ENCODE results near the gene CEP295NL.

- TF ChIP-seq CTCF (IDR thresholded peaks at IDR 0.05) (no peak), POLR2A (IDR thresholded peaks at IDR 0.05) (no peak), POLR2AphosphoS5 (IDR thresholded peaks at IDR 0.05) (no peak)
Observed at GRCh38 chr17:78946631-78947030, 43.6 kb upstream of the CEP295NL start.
